GM21381 (cell line): ENCODE results near the gene SYK.

Source experiments
- ATAC-seq: cut with Tn5 transposase; IDR thresholded peaks from one replicate; pipeline ENCODE4 v1.9.1; 2021; ENCODE audit warnings: mild to moderate bottlenecking, moderate library complexity; ENCODE audit not compliant: unreplicated experiment

SYK gene

GRCh38 chr9:90846770-90847419, 45.3 kb downstream of the SYK start:
- no peak for ATAC-seq

- ATAC-seq, result no peak
Measured at GRCh38 chr9:90847971-90848370, 46.4 kb downstream of the SYK start.

- no peak for ATAC-seq
Measured at GRCh38 chr9:90848866-90849265, 47.2 kb downstream of the SYK start.

- no peak for ATAC-seq
Measured at GRCh38 chr9:90851444-90851843, 49.8 kb downstream of the SYK start.

GRCh38 chr9:90853945-90854344, 52.3 kb downstream of the SYK start:
- no peak for ATAC-seq

GRCh38 chr9:90854637-90855175, 53.1 kb downstream of the SYK start:
- ATAC-seq, result no peak

- no peak for ATAC-seq
Measured at GRCh38 chr9:90855208-90855902, 53.7 kb downstream of the SYK start.

- no peak for ATAC-seq
Measured at GRCh38 chr9:90857091-90857490, 55.5 kb downstream of the SYK start.

GRCh38 chr9:90857855-90858254, 56.2 kb downstream of the SYK start:
- no peak for ATAC-seq

GRCh38 chr9:90858457-90858901, 56.9 kb downstream of the SYK start:
- ATAC-seq, result no peak

GRCh38 chr9:90860382-90860781, 58.8 kb downstream of the SYK start:
- no peak for ATAC-seq

GRCh38 chr9:90860826-90861225, 59.2 kb downstream of the SYK start:
- no peak for ATAC-seq

GRCh38 chr9:90861380-90861779, 59.8 kb downstream of the SYK start:
- ATAC-seq, result no peak

GRCh38 chr9:90861826-90862740, 60.5 kb downstream of the SYK start:
- ATAC-seq, result no peak

- ATAC-seq, result no peak
Measured at GRCh38 chr9:90864779-90865178, 63.2 kb downstream of the SYK start.

GRCh38 chr9:90867101-90867500, 65.5 kb downstream of the SYK start:
- ATAC-seq, result no peak

GRCh38 chr9:90868555-90868954, 66.9 kb downstream of the SYK start:
- no peak for ATAC-seq

- ATAC-seq, result no peak
Measured at GRCh38 chr9:90869361-90869760, 67.7 kb downstream of the SYK start.

GRCh38 chr9:90870621-90871326, 69.2 kb downstream of the SYK start:
- ATAC-seq, result no peak

GRCh38 chr9:90871327-90871935, 69.8 kb downstream of the SYK start:
- no peak for ATAC-seq
